CD4-positive, alpha-beta T cell treated with Interleukin-2 at 100 ng/mL for 4 hours (primary cell): Measurements from ENCODE around the gene ATP5IF1.

Source experiments
- DNase-seq: peaks from one replicate; pipeline ENCODE4 v3.0.0-alpha.2; 2020; ENCODE audit warnings: low spot score

The ATP5IF1 gene

GRCh38 chr1:28236656-28237322, 865 bp downstream of the ATP5IF1 start:
- DNase-seq: no peak

- DNase-seq: no peak
These were observed 3.1 kb downstream of the ATP5IF1 start for GRCh38 chr1:28239004-28239403.

GRCh38 chr1:28240024-28240423, 4.1 kb downstream of the ATP5IF1 start:
- DNase-seq: no peak

GRCh38 chr1:28241638-28242241, 5.8 kb downstream of the ATP5IF1 start:
- no peak for DNase-seq

- DNase-seq: peak; percentile 35
These were observed 7.9 kb downstream of the ATP5IF1 start for GRCh38 chr1:28243685-28244311.

GRCh38 chr1:28244549-28245251, 8.8 kb downstream of the ATP5IF1 start:
- no peak for DNase-seq

GRCh38 chr1:28246427-28246832, 10.5 kb downstream of the ATP5IF1 start:
- DNase-seq: peak; percentile 69

GRCh38 chr1:28247612-28248272, 11.8 kb downstream of the ATP5IF1 start:
- DNase-seq: no peak

- DNase-seq: peak; percentile 87
These were observed 12.5 kb downstream of the ATP5IF1 start for GRCh38 chr1:28248273-28249012.

- peak; percentile 55 for DNase-seq
These were observed 13.3 kb downstream of the ATP5IF1 start for GRCh38 chr1:28249013-28249865.

GRCh38 chr1:28249866-28250295, 14.0 kb downstream of the ATP5IF1 start:
- DNase-seq: no peak

GRCh38 chr1:28256197-28256827, 20.4 kb downstream of the ATP5IF1 start:
- DNase-seq: peak; percentile 59

GRCh38 chr1:28257736-28258135, 21.8 kb downstream of the ATP5IF1 start:
- no peak for DNase-seq

GRCh38 chr1:28258628-28259251, 22.8 kb downstream of the ATP5IF1 start:
- no peak for DNase-seq

- DNase-seq: peak; percentile 99
These were observed 23.5 kb downstream of the ATP5IF1 start, which contains the start of gene SESN2 for GRCh38 chr1:28259252-28259933. TSS of gene SESN2 (plus strand) at chr1:28259518. CDS start at chr1:28259848, 330 bp downstream.

GRCh38 chr1:28259934-28260802, 24.2 kb downstream of the ATP5IF1 start:
- DNase-seq: no peak

GRCh38 chr1:28260803-28261174, 24.9 kb downstream of the ATP5IF1 start:
- DNase-seq: no peak

GRCh38 chr1:28264897-28265296, 29.0 kb downstream of the ATP5IF1 start:
- DNase-seq: no peak
